ENCODE results near the gene CIRBP.

GRCh38 chr19:1253514-1254080 is 15.5 kb upstream of the CIRBP start:
- TF ChIP-seq CTCF (IDR thresholded peaks at IDR 0.05; ENCODE audit: low read depth, low read length, missing input control) (no peak), ZBTB33 (IDR thresholded peaks at IDR 0.05) (no peak), FOXA1 (IDR thresholded peaks at IDR 0.05) (no peak), JUND (IDR thresholded peaks at IDR 0.05) (peak in 1 of 2 donors; percentile 7), ATF3 (IDR thresholded peaks at IDR 0.05) (peak; percentile 0), MAX (IDR thresholded peaks at IDR 0.05) (no peak), RAD21 (IDR thresholded peaks at IDR 0.05) (no peak)

All from liver (tissue), 3 donors.